Measurements from ENCODE around the gene NHLH1. TPM values are rescaled to one million over a fixed set of nuclear protein-coding genes. Genes with fewer than 3 reads are reported as not detected.

Gene NHLH1
- total RNA-seq, 6 experiments from 2014 or later = 0.11 to 0.17 (median 0.11) TPM; not detected in 3

GRCh38 chr1:160394673-160395072 is 27.8 kb downstream of the NHLH1 start:
- Mint-ChIP-seq H3K36me3 (ENCODE audit: low read depth) (no peaks in the 10 kb centered on the region), H3K9me3 (no peaks in the 10 kb centered on the region), H3K4me1 (ENCODE audit: low read depth) (no peaks in the 10 kb centered on the region), H3K27ac (no peak overlapping the region), H3K4me3 (no peak overlapping the region), H3K27me3 (ENCODE audit: insufficient read depth) (peaks cover 42% of the 10 kb centered on the region)
- TF ChIP-seq, protein P1, sequence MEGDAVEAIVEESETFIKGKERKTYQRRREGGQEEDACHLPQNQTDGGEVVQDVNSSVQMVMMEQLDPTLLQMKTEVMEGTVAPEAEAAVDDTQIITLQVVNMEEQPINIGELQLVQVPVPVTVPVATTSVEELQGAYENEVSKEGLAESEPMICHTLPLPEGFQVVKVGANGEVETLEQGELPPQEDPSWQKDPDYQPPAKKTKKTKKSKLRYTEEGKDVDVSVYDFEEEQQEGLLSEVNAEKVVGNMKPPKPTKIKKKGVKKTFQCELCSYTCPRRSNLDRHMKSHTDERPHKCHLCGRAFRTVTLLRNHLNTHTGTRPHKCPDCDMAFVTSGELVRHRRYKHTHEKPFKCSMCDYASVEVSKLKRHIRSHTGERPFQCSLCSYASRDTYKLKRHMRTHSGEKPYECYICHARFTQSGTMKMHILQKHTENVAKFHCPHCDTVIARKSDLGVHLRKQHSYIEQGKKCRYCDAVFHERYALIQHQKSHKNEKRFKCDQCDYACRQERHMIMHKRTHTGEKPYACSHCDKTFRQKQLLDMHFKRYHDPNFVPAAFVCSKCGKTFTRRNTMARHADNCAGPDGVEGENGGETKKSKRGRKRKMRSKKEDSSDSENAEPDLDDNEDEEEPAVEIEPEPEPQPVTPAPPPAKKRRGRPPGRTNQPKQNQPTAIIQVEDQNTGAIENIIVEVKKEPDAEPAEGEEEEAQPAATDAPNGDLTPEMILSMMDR (IDR thresholded peaks at IDR 0.05) = no peak
- DNase-seq = no peak

DNA sequence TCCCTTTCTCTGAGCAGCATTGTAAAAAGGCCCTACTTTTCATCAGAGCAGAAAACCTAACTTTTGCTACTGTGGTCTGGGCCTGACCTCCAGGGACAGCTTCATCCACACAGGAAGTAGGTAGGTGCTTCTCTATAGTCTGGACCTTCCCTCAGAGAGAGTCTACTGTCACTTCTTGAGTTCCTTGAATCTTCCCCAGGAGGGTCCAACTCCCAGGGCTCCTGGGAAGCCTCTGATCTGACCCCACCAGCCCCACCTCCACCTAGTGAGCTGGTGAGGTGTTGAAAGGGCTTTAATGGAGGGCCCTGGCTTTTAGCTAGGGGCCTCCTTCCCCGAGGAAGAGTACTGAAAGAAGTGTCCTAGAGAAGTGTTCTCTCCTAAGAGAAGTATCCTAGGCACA is 30.8 kb downstream of the NHLH1 start:
- peaks cover 52% of the 10 kb centered on the region for H3K27me3 Mint-ChIP-seq (ENCODE audit: insufficient read depth)
- no peaks in the 10 kb centered on the region for H3K9me3 Mint-ChIP-seq
- H3K36me3 Mint-ChIP-seq (ENCODE audit: low read depth) = no peaks in the 10 kb centered on the region
- H3K4me3 Mint-ChIP-seq = no peak overlapping the region
- no peaks in the 10 kb centered on the region for H3K4me1 Mint-ChIP-seq (ENCODE audit: low read depth)
- H3K27ac Mint-ChIP-seq = no peak overlapping the region
- TF ChIP-seq, protein P1 (IDR thresholded peaks at IDR 0.05) = no peak
- no peak for DNase-seq

DNA sequence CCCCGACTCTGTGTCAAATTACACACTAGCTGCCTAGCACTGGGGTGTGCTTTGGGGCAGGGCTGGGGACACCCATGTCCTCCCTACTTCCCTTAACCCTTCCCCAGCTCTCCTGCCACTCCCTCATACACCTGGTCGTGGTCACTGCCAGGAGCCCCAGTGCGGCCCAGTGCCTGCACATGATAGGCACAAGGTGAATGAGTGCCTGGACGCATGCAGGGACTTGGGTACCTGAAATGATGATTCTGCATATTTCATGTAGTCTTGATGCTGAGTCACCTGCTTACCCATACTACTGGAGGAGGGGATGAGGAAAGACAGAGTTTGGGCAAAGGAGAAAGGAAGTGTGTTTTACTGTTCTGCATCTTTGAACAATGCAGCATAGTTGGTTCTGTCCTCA is 32.0 kb downstream of the NHLH1 start:
- no peak for DNase-seq
- no peaks in the 10 kb centered on the region for H3K9me3 Mint-ChIP-seq
- peaks cover 58% of the 10 kb centered on the region for H3K27me3 Mint-ChIP-seq (ENCODE audit: insufficient read depth)
- TF ChIP-seq, protein P1 (IDR thresholded peaks at IDR 0.05) = no peak
- no peak overlapping the region for H3K4me3 Mint-ChIP-seq
- H3K36me3 Mint-ChIP-seq (ENCODE audit: low read depth) = no peaks in the 10 kb centered on the region
- no peak overlapping the region for H3K27ac Mint-ChIP-seq
- no peaks in the 10 kb centered on the region for H3K4me1 Mint-ChIP-seq (ENCODE audit: low read depth)

GRCh38 chr1:160399544-160400222 is 32.8 kb downstream of the NHLH1 start:
- DNase-seq = no peak
- Mint-ChIP-seq H3K27me3 (ENCODE audit: insufficient read depth) (peaks cover 61% of the 10 kb centered on the region), H3K4me1 (ENCODE audit: low read depth) (no peaks in the 10 kb centered on the region), H3K9me3 (no peaks in the 10 kb centered on the region), H3K4me3 (no peak overlapping the region), H3K27ac (no peak overlapping the region), H3K36me3 (ENCODE audit: low read depth) (no peaks in the 10 kb centered on the region)
- TF ChIP-seq, protein P1 (IDR thresholded peaks at IDR 0.05) = no peak

GRCh38 chr1:160400223-160400645 is 33.4 kb downstream of the NHLH1 start, which contains the start of gene VANGL2:
TSS of gene VANGL2 (plus strand) at chr1:160400564. CDS start at chr1:160415838, 15,274 bp downstream.
- H3K36me3 Mint-ChIP-seq (ENCODE audit: low read depth) = no peaks in the 10 kb centered on the region
- H3K27me3 Mint-ChIP-seq (ENCODE audit: insufficient read depth) = peaks cover 63% of the 10 kb centered on the region
- no peak within 1 kb of the TSS for H3K27ac Mint-ChIP-seq
- H3K9me3 Mint-ChIP-seq = no peaks in the 10 kb centered on the region
- DNase-seq = no peak
- H3K4me3 Mint-ChIP-seq = no peak within 1 kb of the TSS
- TF ChIP-seq, protein P1 (IDR thresholded peaks at IDR 0.05) = no peak
- no peaks in the 10 kb centered on the region for H3K4me1 Mint-ChIP-seq (ENCODE audit: low read depth)

All from HFFc6 (cell line).